GM19099 (cell line): ENCODE measurements around the gene ROR2.

Experiments used
- POLR2A ChIP-seq: IDR thresholded peaks from 3 replicates; pipeline ENCODE4 v1.6.1; 2011; ENCODE audit warnings: low read depth; ENCODE audit not compliant: insufficient read length; ENCODE audit errors: extremely low read depth

ROR2 gene

DNA sequence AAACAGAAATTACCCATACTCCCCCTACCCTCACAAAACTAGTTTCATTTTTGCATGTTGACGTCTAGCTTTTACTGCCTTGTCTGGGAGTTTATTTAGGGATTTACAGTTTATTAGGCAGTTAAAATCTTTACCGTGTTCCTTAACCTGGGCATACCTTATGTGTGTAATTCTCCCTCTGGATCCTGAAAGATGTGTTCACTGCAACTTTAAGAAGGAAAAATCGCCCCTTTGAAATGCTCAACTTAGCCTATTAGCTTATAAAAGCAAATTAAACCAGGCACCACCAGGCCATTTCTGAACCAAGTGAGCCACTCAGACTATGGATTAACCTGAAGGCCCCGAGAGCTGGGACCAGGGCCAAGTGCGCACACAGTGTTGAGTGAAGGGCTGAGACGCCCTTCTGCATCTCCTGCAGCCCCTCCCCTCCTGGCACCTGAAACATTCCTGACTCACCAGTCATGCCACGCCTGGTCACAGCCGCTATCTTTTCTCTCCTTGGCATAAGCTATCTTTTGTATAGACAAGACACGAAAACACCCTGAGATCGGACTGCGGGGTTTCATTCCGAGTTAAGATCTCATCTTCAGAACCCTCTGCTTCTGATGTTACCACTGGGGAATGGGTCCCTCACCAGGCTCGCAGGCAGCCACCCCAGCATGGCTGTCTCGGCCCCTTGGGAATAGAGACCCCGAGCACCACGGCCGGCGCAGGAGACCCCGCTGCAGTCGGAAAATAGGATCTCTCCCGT is 111.9 kb downstream of the ROR2 start:
- no peak for TF ChIP-seq POLR2A

DNA sequence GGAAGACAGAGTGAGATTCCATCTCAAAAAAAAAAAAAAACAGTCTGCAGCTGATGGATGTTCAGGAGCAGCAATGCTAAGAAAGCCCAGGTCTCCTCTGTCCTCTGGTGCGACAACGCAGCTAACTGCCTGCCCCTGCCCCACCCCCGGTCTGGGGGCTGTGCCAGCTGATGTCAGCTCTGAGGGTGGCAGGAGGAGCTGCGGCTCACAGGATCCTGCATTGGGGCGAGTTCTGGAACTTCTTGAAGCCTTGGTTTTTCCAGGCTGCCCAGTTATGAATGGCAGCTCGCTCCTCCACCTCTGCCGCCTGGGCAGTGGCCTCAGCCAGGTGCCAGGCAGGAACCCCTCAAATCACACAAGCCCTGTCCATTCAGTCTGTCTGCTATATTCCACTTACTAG is 113.5 kb downstream of the ROR2 start:
- no peak for TF ChIP-seq POLR2A

DNA sequence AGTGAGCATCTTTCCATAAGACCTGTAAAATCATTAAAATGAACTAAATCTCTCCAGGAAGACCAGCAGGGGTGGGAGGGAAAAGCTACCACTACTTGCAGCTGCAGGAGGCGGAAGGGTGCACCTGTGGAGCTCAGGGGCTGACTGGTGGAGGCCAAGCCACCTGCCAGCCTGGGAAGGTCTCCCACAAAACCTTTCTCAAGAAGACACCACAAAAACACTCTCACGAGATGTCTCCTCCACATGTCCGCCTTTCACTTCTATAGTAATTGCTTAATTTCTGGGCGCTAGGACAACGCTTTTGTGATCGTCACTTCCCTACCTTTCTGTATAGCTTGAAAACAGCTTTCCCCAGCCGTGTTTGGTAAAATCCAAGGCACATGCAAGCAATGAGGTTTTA is 114.4 kb downstream of the ROR2 start:
- TF ChIP-seq POLR2A, result no peak

DNA sequence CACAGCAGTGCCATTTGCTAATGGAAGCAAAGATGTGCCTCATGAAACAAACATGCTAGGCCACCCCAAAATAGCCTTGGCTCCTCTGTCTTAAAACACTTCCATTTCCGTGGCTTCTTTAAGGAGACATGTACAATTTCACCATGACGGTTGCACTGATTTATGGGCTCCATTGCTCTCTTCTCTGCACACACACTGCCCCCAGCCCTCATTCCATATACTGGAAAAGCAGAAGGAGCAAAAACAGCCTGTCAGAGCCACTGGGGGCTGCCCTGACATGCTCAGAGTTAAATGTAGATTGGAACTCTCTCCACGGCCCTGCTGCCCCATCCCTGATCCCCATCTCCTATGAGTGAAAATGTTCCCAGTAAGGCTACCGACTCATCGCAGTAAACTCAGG is 114.8 kb downstream of the ROR2 start:
- TF ChIP-seq POLR2A, result no peak

DNA sequence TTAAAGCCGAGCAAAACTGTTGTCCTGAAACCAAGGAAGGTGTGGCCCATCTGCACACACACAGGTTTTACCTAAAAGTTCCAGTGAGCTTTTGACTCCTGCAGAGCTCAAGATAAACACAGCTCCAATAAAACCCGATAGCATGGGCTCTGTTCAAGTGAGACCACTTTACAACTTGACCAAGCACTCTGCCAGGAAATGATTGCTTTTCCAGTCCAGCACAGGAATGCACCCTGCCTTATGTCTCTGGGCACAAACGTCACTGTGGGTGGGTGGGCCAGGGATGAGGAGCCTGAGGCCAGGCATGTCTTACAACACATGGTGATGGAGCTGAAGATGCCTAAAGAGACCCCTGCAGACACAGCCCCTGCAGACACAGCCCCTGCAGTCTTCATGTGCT is 115.3 kb downstream of the ROR2 start:
- TF ChIP-seq POLR2A, result no peak

DNA sequence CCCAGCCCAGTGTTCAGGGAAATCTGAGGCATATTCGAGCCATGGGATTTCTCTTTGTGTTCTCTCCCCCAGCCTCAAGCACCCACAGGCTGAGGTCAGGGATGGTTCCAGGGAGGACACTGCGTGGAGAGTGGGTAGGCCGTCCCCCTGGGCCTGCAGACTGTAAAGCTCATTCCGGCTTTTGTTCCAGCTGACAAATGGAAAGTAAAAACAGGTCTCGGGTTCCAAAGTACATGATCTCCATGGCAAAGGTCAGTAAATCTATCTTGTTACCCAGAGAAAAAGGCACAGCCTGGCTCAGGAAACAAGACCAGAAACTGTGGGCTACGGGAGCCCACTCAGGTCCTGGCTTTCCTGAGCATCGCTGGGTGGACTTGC is 116.2 kb downstream of the ROR2 start:
- no peak for TF ChIP-seq POLR2A

DNA sequence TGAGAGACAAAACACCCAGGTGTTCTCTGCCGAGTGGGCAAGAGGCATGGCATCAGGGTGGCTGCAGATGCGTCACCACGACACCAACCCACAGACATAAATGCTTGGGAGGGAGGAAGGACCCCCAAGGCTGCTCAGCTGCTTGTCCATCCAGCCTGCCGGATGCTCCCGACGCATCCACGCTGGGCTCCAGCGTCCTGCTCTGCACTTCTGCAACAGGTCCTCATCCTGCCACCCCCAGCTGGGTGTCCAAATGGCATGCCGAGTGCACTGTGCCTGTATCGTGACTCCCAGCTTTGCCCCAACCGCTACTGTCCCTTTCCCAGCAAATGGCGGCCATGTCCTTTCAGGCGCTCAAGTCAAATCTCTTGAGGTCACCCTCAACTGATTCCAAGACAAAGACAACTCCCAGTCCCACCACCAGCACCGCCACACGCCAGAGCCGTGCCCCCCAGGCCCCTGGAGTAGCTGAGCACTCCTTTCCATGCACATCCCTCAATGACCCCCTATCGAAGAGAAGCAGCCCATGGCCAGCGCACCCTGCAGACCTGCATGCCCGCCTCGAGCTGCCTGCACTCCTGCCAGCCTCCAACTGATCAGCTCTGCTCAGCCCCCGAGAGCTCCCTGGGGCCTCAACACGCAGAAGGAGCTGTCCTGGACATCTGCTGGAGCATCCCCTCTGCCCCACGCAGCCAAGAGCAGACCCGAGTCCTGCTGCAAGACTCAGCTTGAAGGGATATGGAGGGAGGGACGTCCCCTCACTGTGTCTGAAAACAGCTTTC is 116.7 kb downstream of the ROR2 start:
- TF ChIP-seq POLR2A, result no peak

DNA sequence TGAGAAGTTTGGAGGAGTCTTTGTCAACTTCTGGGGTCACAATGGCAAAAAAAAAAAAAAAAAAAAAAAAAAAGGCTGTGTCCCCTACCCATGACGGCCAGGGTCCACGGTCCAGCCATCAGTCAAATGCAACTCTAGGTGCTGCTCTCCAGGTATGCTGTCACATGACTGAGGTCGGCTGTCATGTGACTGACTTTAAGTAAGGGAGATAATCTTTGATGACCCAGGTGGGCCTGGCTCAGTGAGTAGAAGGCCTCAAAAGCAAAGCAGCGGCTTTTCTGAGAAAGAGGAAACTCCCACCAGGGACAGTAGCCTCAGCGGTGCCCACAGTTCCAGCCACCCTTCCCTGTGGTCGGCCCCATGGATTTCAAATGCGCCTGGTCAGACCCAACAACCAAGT is 117.7 kb downstream of the ROR2 start:
- TF ChIP-seq POLR2A, result no peak

DNA sequence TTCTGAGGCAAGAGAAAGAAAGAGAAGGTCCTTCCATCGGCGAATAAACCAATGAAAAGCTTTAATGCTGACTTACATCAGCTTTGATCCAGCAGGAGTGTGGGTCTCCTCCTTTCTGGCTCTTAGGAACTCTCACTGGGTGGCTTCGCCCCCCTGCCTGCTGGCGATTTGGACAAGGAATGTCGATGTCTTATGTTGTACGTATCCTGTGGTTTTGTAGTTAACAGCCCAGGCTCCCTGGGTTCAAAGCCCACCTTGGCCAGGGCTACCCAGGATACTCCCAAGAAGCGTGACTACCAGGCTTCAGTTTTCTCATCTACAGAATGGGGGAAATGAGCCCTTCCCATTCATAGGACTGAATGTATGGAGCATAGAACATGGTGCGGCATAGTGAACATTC is 124.2 kb downstream of the ROR2 start:
- no peak for TF ChIP-seq POLR2A

DNA sequence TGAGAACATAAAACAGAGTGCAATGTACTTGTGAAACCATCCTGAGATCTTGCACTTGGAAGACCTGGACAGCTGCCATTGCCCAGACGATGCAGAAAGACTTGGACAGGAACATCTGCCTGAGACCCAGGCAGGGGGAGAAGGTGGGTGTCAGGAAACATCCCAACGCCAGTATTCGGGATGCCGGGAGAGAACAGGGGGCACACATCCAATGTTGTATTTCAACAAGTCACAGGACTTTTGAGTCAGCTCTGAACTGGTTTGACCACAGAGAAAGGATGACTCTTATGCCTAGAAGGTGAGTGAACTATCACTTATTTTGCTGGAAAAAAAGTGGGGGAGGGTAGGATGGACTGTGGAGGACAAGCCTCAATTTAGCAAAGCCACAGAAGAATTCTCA is 124.6 kb downstream of the ROR2 start:
- no peak for TF ChIP-seq POLR2A

DNA sequence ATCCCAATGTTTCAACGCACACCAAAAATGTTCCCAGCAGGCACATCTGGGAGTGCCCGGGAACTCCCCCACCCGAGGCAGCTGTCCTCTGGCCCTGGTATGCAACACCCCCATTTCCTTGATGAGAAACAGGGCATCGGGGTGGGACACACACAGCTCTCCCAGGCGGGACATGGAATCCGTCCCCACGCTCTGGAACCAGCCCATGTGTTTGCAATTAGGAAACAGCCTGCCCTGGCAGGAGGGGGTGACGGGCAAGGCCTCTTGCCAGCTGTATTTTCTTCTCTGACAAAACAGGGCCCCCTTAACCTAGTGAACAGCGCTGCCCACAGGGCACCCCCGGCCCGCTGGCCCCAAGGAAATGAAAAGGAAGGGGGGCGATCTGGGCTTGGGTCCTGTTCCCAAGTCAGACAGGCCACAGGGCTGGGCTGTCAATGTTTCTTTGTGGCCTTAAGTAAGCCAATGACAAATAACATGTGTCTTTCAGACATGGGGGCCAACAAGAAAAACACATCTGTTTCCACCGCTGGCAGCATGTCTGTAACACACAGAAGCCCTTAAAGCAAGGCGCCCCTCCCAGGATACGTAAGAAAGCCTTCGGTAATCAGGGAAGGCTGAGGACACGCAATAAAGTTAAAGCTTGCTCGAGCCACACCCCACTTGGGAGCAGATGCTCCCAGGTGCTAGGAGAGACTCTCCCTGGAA is 125.3 kb downstream of the ROR2 start:
- TF ChIP-seq POLR2A, result no peak

DNA sequence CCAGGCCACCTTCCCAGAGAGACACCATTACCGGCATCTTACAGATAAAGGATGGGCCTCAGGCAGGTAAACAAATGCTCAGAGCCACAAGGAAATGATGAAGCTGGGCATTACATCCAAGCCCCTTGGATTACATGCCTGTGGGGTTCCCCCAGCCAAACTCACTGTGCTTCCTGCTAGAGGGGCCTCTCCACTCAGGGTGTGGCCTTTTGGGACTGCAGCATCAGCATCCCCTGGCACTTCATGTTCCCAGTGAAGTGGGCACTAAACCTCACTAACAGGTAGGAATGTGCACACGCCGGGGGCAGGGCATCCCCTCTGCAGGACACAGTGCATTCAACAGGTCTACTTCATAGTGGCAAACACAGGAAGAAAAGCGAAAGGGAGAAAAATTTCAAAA is 125.9 kb downstream of the ROR2 start:
- TF ChIP-seq POLR2A, result no peak

DNA sequence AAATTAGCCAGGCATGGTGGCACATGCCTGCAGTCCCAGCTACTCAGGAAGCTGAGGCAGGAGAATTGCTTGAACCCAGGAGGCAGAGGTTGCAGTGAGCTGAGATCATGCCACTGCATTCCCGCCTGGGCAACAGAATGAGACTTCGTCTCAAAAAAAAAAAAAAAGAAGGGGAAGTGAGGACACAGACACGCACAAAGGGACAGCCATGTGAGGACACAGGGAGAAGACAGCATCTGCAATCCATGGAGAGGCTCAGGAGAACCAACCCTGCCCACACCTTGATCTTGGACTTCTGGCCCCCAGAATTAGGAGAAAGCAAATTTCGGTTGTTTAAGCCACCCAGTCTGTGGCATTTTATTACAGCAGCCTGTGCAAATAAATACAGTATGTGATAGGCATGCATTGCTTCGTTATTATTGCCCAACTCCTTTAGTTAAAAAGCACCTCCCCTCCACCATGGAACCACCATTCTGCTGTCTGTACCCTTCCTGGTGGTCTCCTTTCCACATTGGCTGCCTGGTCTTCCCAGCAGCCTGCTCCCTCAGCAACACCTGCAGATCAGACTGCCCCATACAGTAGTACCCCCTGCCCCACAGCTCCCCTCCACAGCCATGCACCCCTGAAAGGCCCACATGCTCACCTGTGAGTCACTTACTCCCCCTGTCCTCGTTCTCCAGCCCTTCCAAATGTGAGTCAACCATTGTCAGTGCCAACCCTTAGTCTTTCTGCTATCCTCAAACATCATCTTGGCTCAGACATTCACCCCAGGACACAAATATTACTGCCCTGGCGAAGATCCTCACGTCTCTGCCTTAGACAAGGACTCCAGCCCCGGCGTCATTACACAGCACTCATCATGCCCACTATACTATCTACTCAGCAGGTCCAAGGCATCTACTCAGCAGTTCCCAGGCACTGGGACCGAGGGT is 128.8 kb downstream of the ROR2 start:
- TF ChIP-seq POLR2A, result no peak

DNA sequence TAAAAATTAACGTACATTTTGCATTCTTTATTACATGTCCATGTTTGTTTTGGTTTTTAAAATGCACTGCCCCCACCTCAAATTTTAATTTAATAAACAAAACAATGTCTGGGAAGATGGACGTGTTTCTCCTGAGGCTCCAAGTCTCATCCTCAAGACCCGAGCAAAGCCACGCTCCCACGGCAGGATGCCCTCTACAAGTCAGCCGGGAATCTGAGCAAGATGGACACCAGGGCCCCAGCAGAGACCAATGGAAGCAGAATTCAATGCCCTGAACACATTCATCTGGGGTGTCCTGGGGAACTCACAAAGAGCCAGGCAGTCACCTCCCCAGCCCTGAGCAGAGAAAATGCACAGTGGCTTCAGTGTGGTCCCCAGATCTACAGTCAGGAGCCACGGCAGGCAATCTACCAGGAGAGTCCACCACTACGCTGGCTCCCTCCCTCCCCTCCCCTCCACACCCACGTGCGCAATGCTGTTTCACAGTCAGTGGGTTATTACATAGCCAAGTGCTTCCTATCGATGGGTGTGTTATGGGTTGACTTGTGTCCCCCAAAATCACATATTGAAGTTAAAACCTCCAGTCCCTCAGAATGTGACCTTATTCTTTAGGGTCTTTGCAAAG is 129.8 kb downstream of the ROR2 start:
- TF ChIP-seq POLR2A, result no peak

DNA sequence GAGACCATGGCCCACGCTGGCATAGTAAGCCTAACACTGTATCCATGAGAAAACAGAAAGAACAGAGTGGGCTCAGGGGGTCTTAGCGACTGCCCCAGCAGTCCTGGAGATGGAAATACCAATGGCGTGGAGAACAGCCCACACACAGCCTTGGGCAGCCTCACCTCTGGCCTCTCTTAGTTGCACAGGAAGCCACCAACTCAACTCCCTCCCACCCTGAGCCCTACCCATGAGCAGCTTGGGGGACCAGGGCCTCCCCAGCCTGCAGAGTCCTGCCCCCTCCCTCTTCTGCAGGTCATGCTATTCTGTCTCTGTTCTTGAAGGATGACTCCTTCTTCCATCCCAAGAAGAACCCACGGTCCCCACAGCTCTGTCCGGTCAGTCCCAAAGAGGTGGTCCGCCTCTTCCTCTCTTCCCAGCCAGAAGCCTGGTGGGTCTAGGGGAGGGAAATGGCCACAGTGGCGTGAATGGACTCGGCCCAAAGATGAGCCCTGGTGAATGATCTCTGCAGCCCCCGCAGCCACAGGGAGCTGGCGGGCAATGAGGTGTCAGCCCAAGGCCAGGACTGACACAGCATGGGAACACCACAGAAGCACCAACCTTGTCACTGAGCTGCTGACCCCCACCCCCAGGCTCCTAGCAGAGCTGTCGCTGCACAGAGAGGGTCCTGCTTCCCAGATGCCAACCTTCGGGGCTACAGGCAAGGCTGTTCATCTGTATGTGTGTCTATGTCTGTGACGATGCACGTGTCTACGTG is 131.2 kb downstream of the ROR2 start:
- TF ChIP-seq POLR2A, result no peak
